K562 (cell line): ENCODE data around the gene HMCN2. TPM values are rescaled to one million over a fixed set of nuclear protein-coding genes. Genes with fewer than 3 reads are reported as not detected.

Source experiments
- ATAC-seq: fragments of 200-7000 bp; cut with Tn5 transposase; 3 replicates; pipeline ENCODE4 v1.9.1; 2020; ENCODE audit warnings: moderate library complexity
- BruUV-seq: library from RNA; stranded (reverse); fragments of 400-500 nt; replicated peaks from 2 replicates; lab custom pipeline; 2021; lab: Mats Ljungman, UMichigan
- CTCF ChIA-PET: fragments of 300-600 bp; formaldehyde crosslinking; extraction: SDS; loops from one replicate; lab custom pipeline; 2021; ENCODE audit warnings: low intra/inter-chr PET ratio; lab: Yijun Ruan, JAX
- POLR2A ChIA-PET: fragments of 300-600, 350-650 bp; sonication (Branson Sonifier 250); formaldehyde crosslinking; extraction: SDS; loops from one replicate; lab custom pipeline; 2021; ENCODE audit warnings: antibody characterized with exemption, inconsistent platforms; lab: Yijun Ruan, JAX
- DNase-seq, 4 experiments: peaks; one replicate each; pipeline versions ENCODE4 v3.0.0 to v3.0.0-alpha.2; 2011 to 2018; ENCODE audit warnings: low spot score in 3 of 4, mixed read lengths in 3 of 4; ENCODE audit errors: extremely low read depth in 1 of 4
- FAIRE-seq: peaks from 2 replicates; lab custom pipeline; 2011; peaks lifted over from hg19 to GRCh38; lab: Jason Lieb, UNC
- H2AFZ ChIP-seq: 2 replicates; pipeline ENCODE4 v1.6.0; 2011; ENCODE audit warnings: low read depth, low read length, control low read depth, inconsistent platforms
- H3K27ac ChIP-seq: fragments of 200-600 bp; 3 replicates; pipeline ENCODE4 v1.8.0; 2011; ENCODE audit warnings: low read depth, mild to moderate bottlenecking, control low read depth, inconsistent platforms, low read length, moderate library complexity, mixed read lengths; ENCODE audit errors: extremely low read depth
- H3K27me3 ChIP-seq, 2 experiments: fragments of 300-600 bp in 1 of 2; 2 replicates in 1 of 2; 3 replicates in 1 of 2; pipeline versions ENCODE4 v1.6.0 to v1.8.0; 2011; ENCODE audit warnings: inconsistent platforms in 2 of 2, low read length in 2 of 2, mild to moderate bottlenecking in 1 of 2, mixed read lengths in 1 of 2, moderate library complexity in 1 of 2; ENCODE audit not compliant: control insufficient read depth in 2 of 2, insufficient read depth in 2 of 2
- H3K36me3 ChIP-seq: fragments of 300-600 bp; 3 replicates; pipeline ENCODE4 v1.8.0; 2011; ENCODE audit warnings: mild to moderate bottlenecking, low read length, inconsistent platforms; ENCODE audit not compliant: control insufficient read depth, insufficient read depth
- H3K4me1 ChIP-seq, 2 experiments: fragments of 200-600 bp in 1 of 2; replicated peaks in 1 of 2; 2 replicates in 1 of 2; 3 replicates in 1 of 2; pipeline versions ENCODE4 v1.5.1 to v1.8.0; 2011; ENCODE audit warnings: inconsistent platforms in 2 of 2, low read length in 2 of 2, mild to moderate bottlenecking in 1 of 2, mixed read lengths in 1 of 2, moderate library complexity in 1 of 2; ENCODE audit not compliant: control insufficient read depth in 2 of 2, insufficient read depth in 2 of 2
- H3K4me2 ChIP-seq: 2 replicates; pipeline ENCODE4 v1.6.1; 2011; ENCODE audit warnings: low read length, control low read depth, inconsistent platforms, mixed read lengths; ENCODE audit not compliant: insufficient read depth
- H3K4me3 ChIP-seq: fragments of 200-600 bp; sonication (generic), shearing (Covaris generic); 2 replicates; pipeline ENCODE4 v1.5.1; 2016; ENCODE audit warnings: control low read depth, inconsistent platforms
- H3K79me2 ChIP-seq: fragments of 200-600 bp; 3 replicates; pipeline ENCODE4 v1.8.0; 2011; ENCODE audit warnings: low read length, inconsistent platforms; ENCODE audit not compliant: control insufficient read depth, insufficient read depth
- H3K9ac ChIP-seq, 2 experiments: 2 replicates each; pipeline versions ENCODE4 v1.6.0 to v1.6.1; 2011; ENCODE audit warnings: low read depth in 2 of 2, low read length in 2 of 2, control low read depth in 1 of 2, inconsistent platforms in 1 of 2, mild to moderate bottlenecking in 1 of 2, mixed read lengths in 1 of 2; ENCODE audit not compliant: insufficient read depth in 1 of 2
- H3K9me1 ChIP-seq: one replicate; pipeline ENCODE4 v1.6.0; 2011; ENCODE audit warnings: inconsistent platforms, mild to moderate bottlenecking, low read length, moderate library complexity; ENCODE audit not compliant: control insufficient read depth, insufficient read depth
- H3K9me3 ChIP-seq: replicated peaks from 2 replicates; pipeline ENCODE4 v1.5.1; 2011; ENCODE audit warnings: low read depth, low read length, inconsistent platforms; ENCODE audit not compliant: control insufficient read depth, insufficient read depth
- H4K20me1 ChIP-seq: replicated peaks from 2 replicates; pipeline ENCODE4 v1.6.1; 2011; ENCODE audit warnings: low read length, inconsistent platforms, mixed read lengths; ENCODE audit not compliant: control insufficient read depth, insufficient read depth
- ASH1L ChIP-seq: fragments of 450-650 bp; IDR thresholded peaks from 2 replicates; pipeline ENCODE4 v1.6.1; 2018; ENCODE audit warnings: borderline replicate concordance, mild to moderate bottlenecking, low read depth; ENCODE audit not compliant: partially characterized antibody
- HNRNPH1 ChIP-seq: fragments of 200-400 bp; formaldehyde crosslinking; optimal IDR thresholded peaks from 2 replicates; pipeline ENCODE3; 2017; ENCODE audit warnings: low read depth, mild to moderate bottlenecking, low read length, moderate library complexity
- NONO ChIP-seq, 2 experiments: fragments of 200-400 bp in 1 of 2; fragments of 450-650 bp in 1 of 2; formaldehyde crosslinking in 1 of 2; IDR thresholded peaks; 2 replicates each; pipeline ENCODE4 v1.6.1; 2017; ENCODE audit warnings: low read depth in 2 of 2, mild to moderate bottlenecking in 2 of 2, moderate library complexity in 2 of 2, low read length in 1 of 2
- PTRF ChIP-seq: fragments of 450-650 bp; IDR thresholded peaks from 2 replicates; pipeline ENCODE4 v1.6.1; 2016; ENCODE audit warnings: mild to moderate bottlenecking, missing genetic modification characterization, missing compliant biosample characterization
- SMARCC2 ChIP-seq: fragments of 450-650 bp; IDR thresholded peaks from 2 replicates; pipeline ENCODE4 v1.6.1; 2017; ENCODE audit warnings: antibody characterized with exemption, moderate library complexity, mild to moderate bottlenecking, low read depth
- SMARCE1 ChIP-seq: fragments of 450-650 bp; IDR thresholded peaks from 2 replicates; pipeline ENCODE4 v1.7.1; 2016; ENCODE audit warnings: mild to moderate bottlenecking
- XRCC4 ChIP-seq: IDR thresholded peaks from one replicate; pipeline ENCODE4 v1.6.1; 2011; ENCODE audit not compliant: insufficient read depth, insufficient read length; ENCODE audit errors: extremely low read depth
- whole genome bisulfite sequencing: fragments of 100-300 bp; shearing (Covaris generic); methylation state at CpG from one replicate; pipeline ENCODE4 v1.1.6; 2016; ENCODE audit warnings: low coverage, mixed read lengths; ENCODE audit not compliant: insufficient coverage; ENCODE audit errors: missing lambda C conversion rate; 5-methylcytosine and 5-hydroxymethylcytosine counted together
- in situ Hi-C: fragments of 300-500 bp; cut with MboI; formaldehyde crosslinking; loops from 4 replicates; pipeline ENCODE4 v1.15.0; 2018; ENCODE audit warnings: inconsistent platforms, mixed read lengths
- intact Hi-C: fragments of 100-400 bp; cut with micrococcal nuclease; formaldehyde crosslinking; loops from 2 replicates; pipeline ENCODE4 v1.14.2; 2022
- polyA plus RNA-seq, 8 experiments: library from polyadenylated mRNA; depleted of rRNA in 4 of 8; stranded (reverse) in 5 of 8; unstranded in 3 of 8; fragments of >200 nt; fragmentation: Nextera tagmentation in 2 of 8; fragmentation: Illumina TruSeq in 1 of 8; extraction: Ambion mirVana in 2 of 8; extraction: Trizol in 1 of 8; gene quantifications; 2 replicates each; pipeline versions ENCODE4 v1.2.1 to v1.2.3, GENCODE V29; 2011 to 2014; ENCODE audit warnings: inconsistent platforms in 1 of 8, missing spikeins in 1 of 8
- total RNA-seq, 7 experiments: library from RNA; depleted of rRNA in 6 of 7; stranded (reverse); fragments of >200 nt in 6 of 7; fragmentation: Illumina TruSeq in 2 of 7; extraction: Trizol in 2 of 7; gene quantifications; 2 replicates each; pipeline versions ENCODE4 v1.2.1 to v1.2.3, GENCODE V29; 2011 to 2021; ENCODE audit warnings: low replicate concordance in 1 of 7
- TF ChIP-seq, protein P1 (sequence below): fragments of 450-650 bp; formaldehyde crosslinking; IDR thresholded peaks from 2 replicates; pipeline ENCODE4 v1.4.0; 2020; ENCODE audit warnings: mild to moderate bottlenecking, moderate library complexity
- TF ChIP-seq, protein P2 (sequence below): fragments of 450-650 bp; IDR thresholded peaks from 2 replicates; pipeline ENCODE4 v1.6.1; 2014; ENCODE audit warnings: low read depth, mild to moderate bottlenecking, moderate library complexity, borderline replicate concordance
- TF ChIP-seq, protein P3 (sequence below): fragments of 450-650 bp; IDR thresholded peaks from 2 replicates; pipeline ENCODE4 v1.7.0; 2016; ENCODE audit warnings: borderline replicate concordance
- TF ChIP-seq, protein P4 (sequence below): fragments of 250-450 bp; sonication (Bioruptor Pico); IDR thresholded peaks from 2 replicates; pipeline ENCODE4 v1.5.0; 2021; ENCODE audit warnings: mild to moderate bottlenecking, moderate library complexity

HMCN2 gene
- total and polyA plus RNA-seq, 9 of the 15 experiments (the other 6 are each of a cell fraction or from before 2014, with no cell fraction given) = 0.01 TPM; not detected in 8

DNA sequence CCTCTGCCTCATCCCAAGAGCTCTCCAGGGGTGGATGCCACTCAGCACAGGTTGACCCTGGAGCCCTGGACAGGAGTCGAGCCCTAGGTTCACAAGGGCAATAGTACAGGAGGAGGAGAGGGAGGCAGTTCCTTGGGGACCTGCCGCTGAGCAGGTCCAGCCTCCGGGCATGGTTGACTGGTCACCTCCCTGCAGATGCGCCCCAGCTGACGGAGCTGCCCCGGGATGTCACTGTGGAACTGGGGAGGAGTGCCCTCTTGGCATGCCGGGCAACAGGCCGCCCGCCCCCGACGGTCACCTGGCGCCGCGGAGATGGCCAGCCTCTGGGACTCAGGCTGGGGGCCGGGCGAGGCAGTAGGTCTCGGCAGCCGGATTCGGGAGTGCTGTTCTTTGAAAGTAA is 53.7 kb downstream of the HMCN2 start:
- Histone ChIP-seq H3K27me3 (peaks cover 18 to 65% of the 10 kb centered on the region in 2 experiments; a peak in 4 of 5 replicates), H3K4me1 (peaks cover 10 to 30% of the 10 kb centered on the region in 2 experiments; a peak in 3 of 5 replicates), H3K4me3 (no peak overlapping the region), H3K4me2 (no peak overlapping the region), H3K79me2 (no peaks in the 10 kb centered on the region), H3K9me3 (no peaks in the 10 kb centered on the region), H4K20me1 (peaks cover 15% of the 10 kb centered on the region), H3K36me3 (no peaks in the 10 kb centered on the region)
- 11% methylated on average over 8 of the region's 19 CpGs for WGBS
- intact Hi-C loops = no loop called here
- DNase-seq = no peak
- TF ChIP-seq, protein P1, sequence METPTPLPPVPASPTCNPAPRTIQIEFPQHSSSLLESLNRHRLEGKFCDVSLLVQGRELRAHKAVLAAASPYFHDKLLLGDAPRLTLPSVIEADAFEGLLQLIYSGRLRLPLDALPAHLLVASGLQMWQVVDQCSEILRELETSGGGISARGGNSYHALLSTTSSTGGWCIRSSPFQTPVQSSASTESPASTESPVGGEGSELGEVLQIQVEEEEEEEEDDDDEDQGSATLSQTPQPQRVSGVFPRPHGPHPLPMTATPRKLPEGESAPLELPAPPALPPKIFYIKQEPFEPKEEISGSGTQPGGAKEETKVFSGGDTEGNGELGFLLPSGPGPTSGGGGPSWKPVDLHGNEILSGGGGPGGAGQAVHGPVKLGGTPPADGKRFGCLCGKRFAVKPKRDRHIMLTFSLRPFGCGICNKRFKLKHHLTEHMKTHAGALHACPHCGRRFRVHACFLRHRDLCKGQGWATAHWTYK (CRISPR knock-in tag) = no peak
- TF ChIP-seq XRCC4 = no peak
- TF ChIP-seq SMARCE1 = no peak
- no peak for TF ChIP-seq SMARCC2
- TF ChIP-seq NONO (IDR thresholded peaks at IDR 0.05; ENCODE audit: low read depth in 2 of 2, low read length in 1 of 2) = no peak
- no peak for TF ChIP-seq ASH1L
- TF ChIP-seq, protein P2, sequence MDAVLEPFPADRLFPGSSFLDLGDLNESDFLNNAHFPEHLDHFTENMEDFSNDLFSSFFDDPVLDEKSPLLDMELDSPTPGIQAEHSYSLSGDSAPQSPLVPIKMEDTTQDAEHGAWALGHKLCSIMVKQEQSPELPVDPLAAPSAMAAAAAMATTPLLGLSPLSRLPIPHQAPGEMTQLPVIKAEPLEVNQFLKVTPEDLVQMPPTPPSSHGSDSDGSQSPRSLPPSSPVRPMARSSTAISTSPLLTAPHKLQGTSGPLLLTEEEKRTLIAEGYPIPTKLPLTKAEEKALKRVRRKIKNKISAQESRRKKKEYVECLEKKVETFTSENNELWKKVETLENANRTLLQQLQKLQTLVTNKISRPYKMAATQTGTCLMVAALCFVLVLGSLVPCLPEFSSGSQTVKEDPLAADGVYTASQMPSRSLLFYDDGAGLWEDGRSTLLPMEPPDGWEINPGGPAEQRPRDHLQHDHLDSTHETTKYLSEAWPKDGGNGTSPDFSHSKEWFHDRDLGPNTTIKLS = no peak
- TF ChIP-seq, protein P3, sequence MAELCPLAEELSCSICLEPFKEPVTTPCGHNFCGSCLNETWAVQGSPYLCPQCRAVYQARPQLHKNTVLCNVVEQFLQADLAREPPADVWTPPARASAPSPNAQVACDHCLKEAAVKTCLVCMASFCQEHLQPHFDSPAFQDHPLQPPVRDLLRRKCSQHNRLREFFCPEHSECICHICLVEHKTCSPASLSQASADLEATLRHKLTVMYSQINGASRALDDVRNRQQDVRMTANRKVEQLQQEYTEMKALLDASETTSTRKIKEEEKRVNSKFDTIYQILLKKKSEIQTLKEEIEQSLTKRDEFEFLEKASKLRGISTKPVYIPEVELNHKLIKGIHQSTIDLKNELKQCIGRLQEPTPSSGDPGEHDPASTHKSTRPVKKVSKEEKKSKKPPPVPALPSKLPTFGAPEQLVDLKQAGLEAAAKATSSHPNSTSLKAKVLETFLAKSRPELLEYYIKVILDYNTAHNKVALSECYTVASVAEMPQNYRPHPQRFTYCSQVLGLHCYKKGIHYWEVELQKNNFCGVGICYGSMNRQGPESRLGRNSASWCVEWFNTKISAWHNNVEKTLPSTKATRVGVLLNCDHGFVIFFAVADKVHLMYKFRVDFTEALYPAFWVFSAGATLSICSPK = no peak
- no peak for TF ChIP-seq HNRNPH1
- TF ChIP-seq, protein P4, sequence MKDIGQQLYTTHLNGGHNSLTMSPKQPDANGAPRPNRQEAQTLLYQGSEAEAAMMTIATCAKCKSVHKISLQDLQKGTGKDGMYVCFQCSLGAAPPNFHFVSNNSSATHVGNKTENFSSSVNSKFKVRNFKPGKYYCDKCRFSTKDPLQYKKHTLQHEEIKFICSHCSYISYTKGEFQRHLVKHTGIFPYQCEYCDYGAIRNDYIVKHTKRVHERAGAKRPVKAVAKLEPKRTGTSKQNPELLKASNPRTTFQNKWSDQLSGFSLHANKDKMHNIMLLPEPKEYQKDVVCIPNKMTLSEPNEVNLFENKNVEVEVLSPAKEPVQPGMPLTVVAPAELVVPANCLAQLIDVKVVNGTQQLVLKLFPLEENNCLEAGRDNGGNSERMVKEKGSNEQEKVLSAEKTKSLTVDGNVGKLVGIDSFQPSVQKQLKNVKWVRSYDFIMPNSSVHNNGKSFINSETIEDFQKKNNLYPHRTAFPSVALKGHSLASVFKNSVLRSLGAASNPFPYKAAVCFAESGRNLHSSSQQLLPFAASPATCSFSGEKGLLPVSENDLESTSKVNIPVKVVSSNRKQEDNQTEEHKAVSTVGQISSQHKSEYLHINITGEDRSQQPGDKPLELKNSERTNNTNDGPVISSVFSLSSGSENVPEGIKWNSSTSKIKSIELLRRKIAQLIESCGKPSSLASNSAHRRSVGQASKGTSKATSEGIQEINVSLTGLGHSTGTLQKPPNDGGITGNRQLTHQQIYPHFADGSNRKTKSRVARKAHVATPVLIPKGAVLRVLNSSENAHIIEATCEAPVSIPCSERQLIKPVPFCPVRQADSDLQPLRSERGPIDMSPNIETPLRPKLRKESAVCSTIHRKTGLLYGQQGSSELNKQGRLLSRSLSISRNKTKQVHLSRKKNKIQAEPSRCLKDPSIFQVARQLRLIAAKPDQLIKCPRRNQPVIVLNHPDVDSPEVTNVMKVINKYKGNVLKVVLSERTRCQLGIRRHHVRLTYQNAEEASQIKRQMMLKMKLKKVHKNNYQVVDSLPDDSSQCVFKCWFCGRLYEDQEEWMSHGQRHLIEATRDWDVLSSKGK (CRISPR knock-in tag) = no peak
- TF ChIP-seq PTRF (tag) = no peak
- TF ChIP-seq, all 486 proteins: peak for 0
- Histone ChIP-seq H2AFZ (no peak overlapping the region), H3K27ac (no peak overlapping the region), H3K9ac (no peak overlapping the region), H3K9me1 (no peaks in the 10 kb centered on the region)
- no TSS peak for BruUV-seq
- POLR2A ChIA-PET = no interaction called here
- no peak for FAIRE-seq
- CTCF ChIA-PET = no interaction called here
- in situ Hi-C loops = no loop called here
- no peak for ATAC-seq
